SK-N-SH (cell line): ENCODE measurements around the gene PLTP. TPM values are rescaled to one million over a fixed set of nuclear protein-coding genes. Genes with fewer than 3 reads are reported as not detected.

ENCODE experiments used
- CTCF ChIA-PET: fragments of 300-600, 350-600 bp; formaldehyde crosslinking; extraction: SDS; loops from one replicate; lab custom pipeline; 2021; lab: Yijun Ruan, JAX
- POLR2A ChIA-PET: fragments of 350-600 bp; sonication (Branson Sonifier 250); formaldehyde crosslinking; extraction: SDS; loops from one replicate; lab custom pipeline; 2020; ENCODE audit warnings: antibody characterized with exemption, inconsistent platforms; lab: Yijun Ruan, JAX
- DNase-seq: peaks from one replicate; pipeline ENCODE4 v3.0.0; 2012
- H2AFZ ChIP-seq: fragments of 200-600 bp; sonication (generic); 2 replicates; pipeline ENCODE4 v1.8.1; 2016; ENCODE audit warnings: antibody characterized with exemption, mild to moderate bottlenecking, low read depth
- H3F3A ChIP-seq: fragments of 200-600 bp; sonication (generic); replicated peaks from 2 replicates; pipeline ENCODE3; 2016; ENCODE audit warnings: antibody characterized with exemption, mild to moderate bottlenecking; ENCODE audit not compliant: insufficient read depth
- H3K27ac ChIP-seq, 2 experiments: fragments of 200-500 bp in 1 of 2; fragments of 200-600 bp in 1 of 2; sonication (Bioruptor generic) in 1 of 2; sonication (generic), shearing (Covaris generic) in 1 of 2; 2 replicates each; pipeline versions ENCODE4 v1.5.1 to v1.6.1; 2014 to 2016; ENCODE audit warnings: low read depth in 2 of 2, inconsistent platforms in 1 of 2, low read length in 1 of 2, mild to moderate bottlenecking in 1 of 2, mixed read lengths in 1 of 2
- H3K27me3 ChIP-seq: fragments of 200-600 bp; sonication (generic), shearing (Covaris generic); 2 replicates; pipeline ENCODE4 v1.6.1; 2016; ENCODE audit warnings: mixed run types; ENCODE audit not compliant: insufficient read depth
- H3K36me3 ChIP-seq, 2 experiments: fragments of 200-500 bp in 1 of 2; fragments of 200-600 bp in 1 of 2; sonication (Bioruptor generic) in 1 of 2; sonication (generic) in 1 of 2; replicated peaks in 1 of 2; 2 replicates each; pipeline versions ENCODE3 to v1.5.1; 2014 to 2016; ENCODE audit warnings: low read length in 1 of 2, mild to moderate bottlenecking in 1 of 2; ENCODE audit not compliant: insufficient read depth in 2 of 2, control insufficient read depth in 1 of 2
- H3K4me1 ChIP-seq, 2 experiments: fragments of 200-500 bp in 1 of 2; fragments of 200-600 bp in 1 of 2; sonication (Bioruptor generic) in 1 of 2; sonication (generic), shearing (Covaris generic) in 1 of 2; 2 replicates each; pipeline versions ENCODE4 v1.5.1 to v1.6.1; 2014 to 2016; ENCODE audit warnings: low read depth in 1 of 2, low read length in 1 of 2, mixed run types in 1 of 2; ENCODE audit not compliant: insufficient read depth in 2 of 2, control insufficient read depth in 1 of 2
- H3K4me2 ChIP-seq: fragments of 200-600 bp; sonication (generic), shearing (Covaris generic); 2 replicates; pipeline ENCODE4 v1.6.1; 2017; ENCODE audit warnings: mixed run types
- H3K4me3 ChIP-seq, 2 experiments: fragments of 200-500 bp in 1 of 2; fragments of 200-600 bp in 1 of 2; sonication (Bioruptor generic) in 1 of 2; sonication (generic), shearing (Covaris generic) in 1 of 2; 2 replicates each; pipeline versions ENCODE4 v1.5.1 to v1.8.1; 2014 to 2016; ENCODE audit warnings: low read depth in 2 of 2, inconsistent platforms in 1 of 2, low read length in 1 of 2, mild to moderate bottlenecking in 1 of 2, mixed read lengths in 1 of 2, moderate library complexity in 1 of 2
- H3K79me2 ChIP-seq: fragments of 200-600 bp; sonication (generic); 2 replicates; pipeline ENCODE4 v1.8.1; 2017; ENCODE audit warnings: mild to moderate bottlenecking; ENCODE audit not compliant: insufficient read depth
- H3K9ac ChIP-seq: fragments of 200-600 bp; sonication (generic); 2 replicates; pipeline ENCODE4 v1.6.1; 2017; ENCODE audit warnings: mixed run types
- H3K9me2 ChIP-seq: fragments of 200-600 bp; sonication (generic); 2 replicates; pipeline ENCODE4 v1.6.1; 2017; ENCODE audit warnings: mixed run types
- H3K9me3 ChIP-seq: fragments of 200-600 bp; sonication (generic); 2 replicates; pipeline ENCODE4 v1.6.1; 2017; ENCODE audit warnings: mixed run types, mild to moderate bottlenecking, moderate library complexity
- H4K20me1 ChIP-seq: fragments of 200-600 bp; sonication (generic); 2 replicates; pipeline ENCODE4 v1.6.1; 2017; ENCODE audit warnings: mild to moderate bottlenecking, mixed run types; ENCODE audit not compliant: insufficient read depth
- CHD2 ChIP-seq: fragments of 150-350 bp; IDR thresholded peaks from 2 replicates; pipeline ENCODE4 v1.6.1; 2018; ENCODE audit warnings: low read length; ENCODE audit not compliant: partially characterized antibody
- CTCF ChIP-seq: fragments of 200-600 bp; sonication (generic); IDR thresholded peaks from 2 replicates; pipeline ENCODE4 v1.6.1; 2017; ENCODE audit warnings: antibody characterized with exemption, mild to moderate bottlenecking, moderate library complexity
- ELF1 ChIP-seq: IDR thresholded peaks from 2 replicates; pipeline ENCODE4 v1.4.0; 2012
- EP300 ChIP-seq, 2 experiments: IDR thresholded peaks; 2 replicates each; pipeline versions ENCODE4 v1.4.0 to v1.6.1; 2012; ENCODE audit warnings: borderline replicate concordance in 1 of 2, low read depth in 1 of 2, low read length in 1 of 2
- EZH2phosphoT487 ChIP-seq: fragments of 200-600 bp; sonication (generic); IDR thresholded peaks from 2 replicates; pipeline ENCODE4 v1.6.1; 2017; ENCODE audit warnings: low read depth, mixed run types, mild to moderate bottlenecking, antibody characterized with exemption, moderate library complexity, borderline replicate concordance
- FOSL2 ChIP-seq: IDR thresholded peaks from 2 replicates; pipeline ENCODE4 v1.4.0; 2012; ENCODE audit warnings: low read depth, mild to moderate bottlenecking, moderate library complexity, borderline replicate concordance
- FOXM1 ChIP-seq: IDR thresholded peaks from 2 replicates; pipeline ENCODE4 v1.4.0; 2012; ENCODE audit warnings: low read depth, mild to moderate bottlenecking
- GABPA ChIP-seq: IDR thresholded peaks from 2 replicates; pipeline ENCODE4 v1.4.0; 2012; ENCODE audit warnings: low read depth, mild to moderate bottlenecking
- IRF3 ChIP-seq: fragments of 150-350 bp; IDR thresholded peaks from 2 replicates; pipeline ENCODE4 v1.6.1; 2016; ENCODE audit warnings: mild to moderate bottlenecking, low read depth, low read length
- JUND ChIP-seq: IDR thresholded peaks from 2 replicates; pipeline ENCODE4 v1.4.0; 2012
- MAX ChIP-seq: IDR thresholded peaks from 2 replicates; pipeline ENCODE4 v1.4.0; 2012; ENCODE audit warnings: low read depth
- MEF2A ChIP-seq: IDR thresholded peaks from 2 replicates; pipeline ENCODE4 v1.4.0; 2012; ENCODE audit warnings: low read depth, borderline replicate concordance
- NFIC ChIP-seq: IDR thresholded peaks from 2 replicates; pipeline ENCODE4 v1.4.0; 2012; ENCODE audit warnings: borderline replicate concordance
- PBX3 ChIP-seq: IDR thresholded peaks from 2 replicates; pipeline ENCODE4; 2012
- RCOR1 ChIP-seq: fragments of 150-350 bp; IDR thresholded peaks from 2 replicates; pipeline ENCODE4 v1.6.1; 2017; ENCODE audit warnings: antibody characterized with exemption, low read length
- REST ChIP-seq: IDR thresholded peaks from 2 replicates; pipeline ENCODE4 v1.6.1; 2012; ENCODE audit warnings: mild to moderate bottlenecking, low read depth, low read length, moderate library complexity
- SIN3A ChIP-seq: IDR thresholded peaks from 2 replicates; pipeline ENCODE4 v1.6.1; 2012; ENCODE audit warnings: low read depth, mild to moderate bottlenecking, low read length, moderate library complexity, borderline replicate concordance
- TCF12 ChIP-seq: IDR thresholded peaks from 2 replicates; pipeline ENCODE4 v1.4.0; 2012
- YY1 ChIP-seq: IDR thresholded peaks from 2 replicates; pipeline ENCODE4 v1.4.0; 2012; ENCODE audit warnings: low read depth, mild to moderate bottlenecking
- whole genome bisulfite sequencing: methylation state at CpG from one replicate; pipeline ENCODE4 v1.1.6; 2017; ENCODE audit warnings: low lambda C conversion rate; 5-methylcytosine and 5-hydroxymethylcytosine counted together
- polyA plus RNA-seq, 3 experiments: library from polyadenylated mRNA; depleted of rRNA; stranded (reverse); fragments of >200 nt; gene quantifications; 2 replicates each; pipeline ENCODE4 v1.2.3, GENCODE V29; 2012
- TF ChIP-seq, protein P1 (sequence below): IDR thresholded peaks from 2 replicates; pipeline ENCODE4 v1.4.0; 2012; ENCODE audit warnings: low read depth, borderline replicate concordance

Gene PLTP
- polyA plus RNA-seq, 1 of the 3 experiments (the other 2 are of a cell fraction) = 154 TPM

DNA sequence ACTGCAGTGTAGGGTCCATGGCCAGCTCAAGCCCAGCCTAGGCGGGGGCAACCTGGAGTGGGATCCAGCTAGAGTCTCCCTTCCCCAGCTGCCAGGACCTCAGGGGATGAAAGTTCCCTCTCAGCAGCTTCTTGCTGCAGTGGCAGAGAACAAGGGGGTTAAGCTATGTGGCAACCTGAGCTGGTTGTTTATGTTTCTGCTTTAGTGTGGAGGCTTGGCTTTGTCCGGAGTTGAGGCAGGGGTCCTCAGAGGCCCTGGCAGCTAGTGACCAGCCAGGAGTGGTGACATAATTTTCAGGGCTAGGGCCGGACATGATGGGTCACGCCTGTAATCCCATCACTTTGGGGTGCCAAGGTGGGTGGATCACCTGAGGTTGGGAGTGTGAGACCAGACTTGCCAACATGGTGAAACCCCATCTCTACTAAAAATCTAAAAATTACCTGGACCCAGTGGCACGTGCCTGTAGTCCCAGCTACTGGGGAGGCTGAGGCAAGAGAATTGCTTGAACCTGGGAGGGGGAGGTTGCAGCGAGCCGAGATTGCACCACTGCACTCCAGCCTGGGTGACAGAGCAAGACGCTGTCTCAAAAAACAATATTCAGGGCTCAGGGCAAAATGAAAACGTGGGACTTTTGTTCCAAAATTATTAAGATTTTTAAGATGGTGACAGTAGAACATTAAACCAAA, 14.0 kb upstream of the PLTP start:
- POLR2A ChIA-PET = interaction anchor here (1.1 to 2.5 kb wide), 2 partner anchors 8 to 36 kb away, joined by 3 to 11 read pairs; partner anchors contain the start of gene PCIF1
- TF ChIP-seq MAX (no peak), EZH2phosphoT487 (no peak), RCOR1 (no peak), GABPA (no peak), YY1 (no peak), IRF3 (no peak), FOXM1 (no peak), CHD2 (no peak), SIN3A (no peak), MEF2A (no peak), JUND (no peak), ELF1 (no peak), REST (no peak), NFIC (no peak), PBX3 (no peak), TCF12 (no peak), EP300 (IDR thresholded peaks at IDR 0.05; ENCODE audit: borderline replicate concordance in 1 of 2, low read depth in 1 of 2, low read length in 1 of 2) (no peak), FOSL2 (no peak), CTCF (no peak)
- TF ChIP-seq, protein P1, sequence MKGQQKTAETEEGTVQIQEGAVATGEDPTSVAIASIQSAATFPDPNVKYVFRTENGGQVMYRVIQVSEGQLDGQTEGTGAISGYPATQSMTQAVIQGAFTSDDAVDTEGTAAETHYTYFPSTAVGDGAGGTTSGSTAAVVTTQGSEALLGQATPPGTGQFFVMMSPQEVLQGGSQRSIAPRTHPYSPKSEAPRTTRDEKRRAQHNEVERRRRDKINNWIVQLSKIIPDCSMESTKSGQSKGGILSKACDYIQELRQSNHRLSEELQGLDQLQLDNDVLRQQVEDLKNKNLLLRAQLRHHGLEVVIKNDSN = no peak

More for the DNA sequence above, 14.0 kb upstream of the PLTP start:
- WGBS = 73% methylated on average over 9 of the region's 9 CpGs
- no peaks in the 10 kb centered on the region for H3K27me3 ChIP-seq
- H4K20me1 ChIP-seq = no peaks in the 10 kb centered on the region
- H2AFZ ChIP-seq = no peak overlapping the region
- H3K9me3 ChIP-seq = no peaks in the 10 kb centered on the region
- CTCF ChIA-PET = interaction anchor here (0.6 to 1.6 kb wide), 4 partner anchors 12 to 44 kb away, joined by 3 to 5 read pairs (median 4); no protein-coding TSS in a partner anchor
- no peak for DNase-seq
- H3K4me1 ChIP-seq = no peaks in the 10 kb centered on the region
- no peak overlapping the region for H3K9ac ChIP-seq
- H3K9me2 ChIP-seq = no peaks in the 10 kb centered on the region
- no peaks in the 10 kb centered on the region for H3K79me2 ChIP-seq
- peaks cover 0 to 1% of the 10 kb centered on the region in 2 experiments for H3K36me3 ChIP-seq
- H3K27ac ChIP-seq = no peak overlapping the region
- H3K4me2 ChIP-seq = no peak overlapping the region
- peaks cover 9% of the 10 kb centered on the region for H3F3A ChIP-seq
- H3K4me3 ChIP-seq = no peak overlapping the region
